HepG2 (cell line): ENCODE results near the gene ARL3. TPM values are rescaled to one million over a fixed set of nuclear protein-coding genes. Genes with fewer than 3 reads are reported as not detected.

ENCODE experiments used
- ATAC-seq: fragments of 200-7000 bp; cut with Tn5 transposase; 3 replicates; pipeline ENCODE4 v1.9.1; 2020; ENCODE audit warnings: mild to moderate bottlenecking, moderate library complexity
- BruUV-seq: library from RNA; stranded (reverse); fragments of 400-500 nt; replicated peaks from 2 replicates; lab custom pipeline; 2021; lab: Mats Ljungman, UMichigan
- CTCF ChIA-PET: fragments of 300-600 bp; formaldehyde crosslinking; extraction: SDS; loops from one replicate; lab custom pipeline; 2021; ENCODE audit warnings: low total read pairs, inconsistent platforms, low intra/inter-chr PET ratio; lab: Yijun Ruan, JAX
- POLR2A ChIA-PET: fragments of 350-600 bp; sonication (Branson Sonifier 250); formaldehyde crosslinking; loops from one replicate; lab custom pipeline; 2020; ENCODE audit warnings: antibody characterized with exemption, inconsistent platforms; lab: Yijun Ruan, JAX
- DNase-seq: peaks from one replicate; pipeline ENCODE4 v3.0.0-alpha.2; 2015; ENCODE audit warnings: low spot score
- FAIRE-seq: peaks from 3 replicates; lab custom pipeline; 2011; peaks lifted over from hg19 to GRCh38; lab: Jason Lieb, UNC
- H2AFZ ChIP-seq: one replicate; pipeline ENCODE4 v1.6.1; 2011; ENCODE audit warnings: low read length, inconsistent platforms
- H3K27ac ChIP-seq: fragments of 300-600 bp; 3 replicates; pipeline ENCODE4 v1.8.0; 2011; ENCODE audit warnings: mixed run types, mild to moderate bottlenecking, mixed read lengths, low read length, inconsistent platforms; ENCODE audit not compliant: insufficient read depth; ENCODE audit errors: extremely low read length
- H3K27me3 ChIP-seq, 2 experiments: fragments of 200-600 bp in 1 of 2; 2 replicates in 1 of 2; 3 replicates in 1 of 2; pipeline versions ENCODE4 v1.6.0 to v1.8.0; 2011; ENCODE audit warnings: low read length in 2 of 2, mild to moderate bottlenecking in 2 of 2, moderate library complexity in 2 of 2, inconsistent platforms in 1 of 2; ENCODE audit not compliant: insufficient read depth in 2 of 2, control insufficient read depth in 1 of 2
- H3K36me3 ChIP-seq, 2 experiments: fragments of 200-600 bp in 1 of 2; replicated peaks in 1 of 2; 2 replicates in 1 of 2; 3 replicates in 1 of 2; pipeline versions ENCODE4 v1.5.1 to v1.8.0; 2011; ENCODE audit warnings: low read length in 2 of 2, inconsistent platforms in 1 of 2; ENCODE audit not compliant: insufficient read depth in 2 of 2, control insufficient read depth in 1 of 2
- H3K4me1 ChIP-seq: 2 replicates; pipeline ENCODE4 v1.5.1; 2012; ENCODE audit warnings: low read length, inconsistent platforms; ENCODE audit not compliant: insufficient read depth
- H3K4me2 ChIP-seq: 2 replicates; pipeline ENCODE4 v1.6.0; 2011; ENCODE audit warnings: low read depth, low read length, inconsistent platforms
- H3K4me3 ChIP-seq, 3 experiments: fragments of 200-600 bp in 1 of 3; sonication (generic), shearing (Covaris generic) in 1 of 3; replicated peaks in 1 of 3; 2 replicates each; pipeline ENCODE4 v1.5.1; 2011 to 2016; ENCODE audit warnings: low read length in 3 of 3, inconsistent platforms in 2 of 3, low read depth in 2 of 3, mild to moderate bottlenecking in 2 of 3, control low read depth in 1 of 3, mixed read lengths in 1 of 3; ENCODE audit not compliant: insufficient read depth in 1 of 3
- H3K79me2 ChIP-seq: one replicate; pipeline ENCODE4 v1.6.1; 2011; ENCODE audit warnings: low read length, inconsistent platforms; ENCODE audit not compliant: insufficient read depth
- H3K9ac ChIP-seq: 2 replicates; pipeline ENCODE4 v1.6.0; 2011; ENCODE audit warnings: mild to moderate bottlenecking, low read depth, low read length, inconsistent platforms; ENCODE audit not compliant: insufficient read depth
- H3K9me3 ChIP-seq: 2 replicates; pipeline ENCODE4 v1.5.1; 2012; ENCODE audit warnings: mild to moderate bottlenecking, low read length
- H4K20me1 ChIP-seq: 2 replicates; pipeline ENCODE4 v1.6.0; 2011; ENCODE audit warnings: inconsistent platforms, mild to moderate bottlenecking, low read length, moderate library complexity; ENCODE audit not compliant: insufficient read depth
- RAD21 ChIP-seq: fragments of 450-650 bp; formaldehyde crosslinking; IDR thresholded peaks from 2 replicates; pipeline ENCODE4 v1.5.0; 2020; ENCODE audit warnings: mild to moderate bottlenecking
- SMAD1 ChIP-seq: sonication (generic); formaldehyde crosslinking; IDR thresholded peaks from 2 replicates; pipeline ENCODE4 v1.4.0; 2020; ENCODE audit warnings: missing genetic modification reagents, low read depth, mild to moderate bottlenecking, borderline replicate concordance
- SMC3 ChIP-seq: IDR thresholded peaks from 2 replicates; pipeline ENCODE4 v1.6.1; 2011; ENCODE audit warnings: low read length, improper control_type of control experiment
- ZNF160 ChIP-seq: sonication (generic); formaldehyde crosslinking; IDR thresholded peaks from 2 replicates; pipeline ENCODE4 v1.8.0; 2022; ENCODE audit warnings: mild to moderate bottlenecking, inconsistent platforms, missing genetic modification reagents
- ZNF24 ChIP-seq: fragments of 450-650 bp; IDR thresholded peaks from 2 replicates; pipeline ENCODE4 v1.6.1; 2017; ENCODE audit warnings: antibody characterized with exemption, mild to moderate bottlenecking
- ZNF34 ChIP-seq: sonication (generic); formaldehyde crosslinking; IDR thresholded peaks from 2 replicates; pipeline ENCODE4 v1.4.0; 2020; ENCODE audit warnings: mild to moderate bottlenecking, missing genetic modification reagents, borderline replicate concordance
- ZNF850 ChIP-seq: sonication (generic); formaldehyde crosslinking; conservative IDR thresholded peaks from 2 replicates; pipeline ENCODE4 v1.9.0; 2021; ENCODE audit warnings: mild to moderate bottlenecking, missing genetic modification reagents
- WGBS: methylation state at CpG from one replicate; pipeline ENCODE4 v1.1.6; 2017; ENCODE audit warnings: low lambda C conversion rate; 5-methylcytosine and 5-hydroxymethylcytosine counted together
- in situ Hi-C: cut with HindIII; loops from 2 replicates; pipeline ENCODE4 v1.10.0; 2017; ENCODE audit warnings: low pct_unique_long_range_greater_than_20kb; ENCODE audit not compliant: extremely low pct_ligation_motif_present
- intact Hi-C: fragments of 100-400 bp; cut with micrococcal nuclease; formaldehyde crosslinking; loops from one replicate; pipeline ENCODE4 v1.10.0; 2022; ENCODE audit not compliant: unreplicated experiment
- polyA plus RNA-seq, 8 experiments: library from polyadenylated mRNA; depleted of rRNA in 3 of 8; stranded (reverse) in 7 of 8; unstranded in 1 of 8; fragments of >200 nt; fragmentation: Illumina TruSeq in 4 of 8; extraction: Trizol in 4 of 8; gene quantifications; 2 replicates each; pipeline versions ENCODE4 v1.2.1 to v1.2.3, GENCODE V29; 2011 to 2016; ENCODE audit warnings: low read depth in 4 of 8, missing spikeins in 1 of 8, mixed read lengths in 1 of 8; ENCODE audit not compliant: insufficient read depth in 1 of 8
- total RNA-seq, 5 experiments: library from RNA; depleted of rRNA; stranded (reverse); fragments of >200 nt; fragmentation: Illumina TruSeq; extraction: Trizol; gene quantifications; 2 replicates each; pipeline ENCODE4 v1.2.3, GENCODE V29; 2016; ENCODE audit warnings: low read depth in 1 of 5
- TF ChIP-seq, protein P1 (sequence below), 2 experiments: IDR thresholded peaks; 2 replicates each; pipeline ENCODE4 v1.6.1; 2011 to 2012; ENCODE audit warnings: low read length in 2 of 2, borderline replicate concordance in 1 of 2, low read depth in 1 of 2, mild to moderate bottlenecking in 1 of 2, moderate library complexity in 1 of 2
- TF ChIP-seq, protein P2 (sequence below): sonication (generic); formaldehyde crosslinking; IDR thresholded peaks from 2 replicates; pipeline ENCODE4 v1.8.0; 2022; ENCODE audit warnings: missing genetic modification reagents, mild to moderate bottlenecking, inconsistent platforms, borderline replicate concordance
- TF ChIP-seq, protein P3 (sequence below): sonication (generic); formaldehyde crosslinking; IDR thresholded peaks from 2 replicates; pipeline ENCODE4 v1.5.1; 2020; ENCODE audit warnings: mild to moderate bottlenecking, missing genetic modification reagents, moderate library complexity
- TF ChIP-seq, protein P4 (sequence below): sonication (generic); formaldehyde crosslinking; IDR thresholded peaks from 2 replicates; pipeline ENCODE4 v1.4.0; 2020; ENCODE audit warnings: missing genetic modification reagents, mild to moderate bottlenecking, borderline replicate concordance

Gene ARL3
- total and polyA plus RNA-seq, 2 of the 13 experiments (the other 11 are each of a cell fraction or from before 2014, with no cell fraction given): 5.2 to 6.6 TPM

DNA sequence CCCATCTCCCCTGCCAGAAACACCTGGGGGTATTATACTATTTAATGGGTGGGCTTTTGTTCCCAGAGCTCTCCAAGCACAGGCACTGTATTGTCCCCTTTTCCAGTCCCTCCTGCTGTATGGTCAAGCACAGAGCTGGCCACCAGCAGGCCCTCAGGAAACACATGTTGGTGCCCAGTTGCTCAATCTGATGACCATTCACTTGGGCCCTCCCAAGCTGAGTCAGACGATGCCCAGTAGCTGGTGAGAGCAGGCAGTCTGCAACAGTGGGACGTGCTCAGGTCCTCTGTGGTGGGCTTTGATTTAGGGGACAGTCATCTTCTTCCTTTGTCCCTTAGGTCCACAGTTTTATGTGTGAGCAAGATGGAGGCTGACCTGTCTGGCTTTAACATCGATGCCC, 12.1 kb upstream of the ARL3 start:
- in situ Hi-C loops: loop anchor here (10.0 to 25.0 kb wide), 2 partner anchors 179 to 336 kb away; no protein-coding TSS in a partner anchor
- Histone ChIP-seq H3K27me3 (no peaks in the 10 kb centered on the region), H3K36me3 (peaks cover 13 to 53% of the 10 kb centered on the region in 2 experiments), H3K9ac (no peak overlapping the region), H3K4me1 (no peaks in the 10 kb centered on the region), H3K79me2 (peaks cover 17% of the 10 kb centered on the region), H3K27ac (no peak overlapping the region), H3K4me3 (no peak overlapping the region), H2AFZ (no peak overlapping the region), H3K9me3 (no peaks in the 10 kb centered on the region), H4K20me1 (peaks cover 3% of the 10 kb centered on the region; the same call in 1 of the 2 replicates), H3K4me2 (no peak overlapping the region)
- CTCF ChIA-PET: no interaction called here
- WGBS: 93% methylated on average over 3 of the region's 3 CpGs
- POLR2A ChIA-PET: no interaction called here
- TF ChIP-seq RAD21 (CRISPR knock-in tag) (no peak), ZNF850 (no peak), ZNF24 (no peak), SMC3 (no peak), SMAD1 (no peak), ZNF160 (CRISPR knock-in tag) (no peak), ZNF34 (no peak)
- TF ChIP-seq, protein P1, sequence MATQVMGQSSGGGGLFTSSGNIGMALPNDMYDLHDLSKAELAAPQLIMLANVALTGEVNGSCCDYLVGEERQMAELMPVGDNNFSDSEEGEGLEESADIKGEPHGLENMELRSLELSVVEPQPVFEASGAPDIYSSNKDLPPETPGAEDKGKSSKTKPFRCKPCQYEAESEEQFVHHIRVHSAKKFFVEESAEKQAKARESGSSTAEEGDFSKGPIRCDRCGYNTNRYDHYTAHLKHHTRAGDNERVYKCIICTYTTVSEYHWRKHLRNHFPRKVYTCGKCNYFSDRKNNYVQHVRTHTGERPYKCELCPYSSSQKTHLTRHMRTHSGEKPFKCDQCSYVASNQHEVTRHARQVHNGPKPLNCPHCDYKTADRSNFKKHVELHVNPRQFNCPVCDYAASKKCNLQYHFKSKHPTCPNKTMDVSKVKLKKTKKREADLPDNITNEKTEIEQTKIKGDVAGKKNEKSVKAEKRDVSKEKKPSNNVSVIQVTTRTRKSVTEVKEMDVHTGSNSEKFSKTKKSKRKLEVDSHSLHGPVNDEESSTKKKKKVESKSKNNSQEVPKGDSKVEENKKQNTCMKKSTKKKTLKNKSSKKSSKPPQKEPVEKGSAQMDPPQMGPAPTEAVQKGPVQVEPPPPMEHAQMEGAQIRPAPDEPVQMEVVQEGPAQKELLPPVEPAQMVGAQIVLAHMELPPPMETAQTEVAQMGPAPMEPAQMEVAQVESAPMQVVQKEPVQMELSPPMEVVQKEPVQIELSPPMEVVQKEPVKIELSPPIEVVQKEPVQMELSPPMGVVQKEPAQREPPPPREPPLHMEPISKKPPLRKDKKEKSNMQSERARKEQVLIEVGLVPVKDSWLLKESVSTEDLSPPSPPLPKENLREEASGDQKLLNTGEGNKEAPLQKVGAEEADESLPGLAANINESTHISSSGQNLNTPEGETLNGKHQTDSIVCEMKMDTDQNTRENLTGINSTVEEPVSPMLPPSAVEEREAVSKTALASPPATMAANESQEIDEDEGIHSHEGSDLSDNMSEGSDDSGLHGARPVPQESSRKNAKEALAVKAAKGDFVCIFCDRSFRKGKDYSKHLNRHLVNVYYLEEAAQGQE (IDR thresholded peaks at IDR 0.05; ENCODE audit: borderline replicate concordance in 1 of 2, low read depth in 1 of 2, low read length in 2 of 2): no peak
- TF ChIP-seq, protein P2, sequence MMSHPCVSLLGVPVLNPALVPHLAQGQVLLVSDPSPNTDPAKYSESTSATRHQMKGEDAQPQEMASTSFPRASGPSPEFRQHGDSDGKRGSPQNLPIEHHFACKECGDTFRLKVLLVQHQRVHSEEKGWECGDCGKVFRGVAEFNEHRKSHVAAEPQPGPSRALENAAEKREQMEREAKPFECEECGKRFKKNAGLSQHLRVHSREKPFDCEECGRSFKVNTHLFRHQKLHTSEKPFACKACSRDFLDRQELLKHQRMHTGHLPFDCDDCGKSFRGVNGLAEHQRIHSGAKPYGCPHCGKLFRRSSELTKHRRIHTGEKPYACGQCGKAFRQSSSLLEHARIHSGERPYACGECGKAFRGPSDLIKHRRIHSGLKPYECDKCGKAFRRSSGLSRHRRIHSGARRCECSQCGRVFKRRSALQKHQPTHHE (CRISPR knock-in tag): no peak
- TF ChIP-seq, protein P3, sequence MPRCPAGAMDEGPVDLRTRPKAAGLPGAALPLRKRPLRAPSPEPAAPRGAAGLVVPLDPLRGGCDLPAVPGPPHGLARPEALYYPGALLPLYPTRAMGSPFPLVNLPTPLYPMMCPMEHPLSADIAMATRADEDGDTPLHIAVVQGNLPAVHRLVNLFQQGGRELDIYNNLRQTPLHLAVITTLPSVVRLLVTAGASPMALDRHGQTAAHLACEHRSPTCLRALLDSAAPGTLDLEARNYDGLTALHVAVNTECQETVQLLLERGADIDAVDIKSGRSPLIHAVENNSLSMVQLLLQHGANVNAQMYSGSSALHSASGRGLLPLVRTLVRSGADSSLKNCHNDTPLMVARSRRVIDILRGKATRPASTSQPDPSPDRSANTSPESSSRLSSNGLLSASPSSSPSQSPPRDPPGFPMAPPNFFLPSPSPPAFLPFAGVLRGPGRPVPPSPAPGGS (CRISPR knock-in tag): no peak
- TF ChIP-seq, protein P4, sequence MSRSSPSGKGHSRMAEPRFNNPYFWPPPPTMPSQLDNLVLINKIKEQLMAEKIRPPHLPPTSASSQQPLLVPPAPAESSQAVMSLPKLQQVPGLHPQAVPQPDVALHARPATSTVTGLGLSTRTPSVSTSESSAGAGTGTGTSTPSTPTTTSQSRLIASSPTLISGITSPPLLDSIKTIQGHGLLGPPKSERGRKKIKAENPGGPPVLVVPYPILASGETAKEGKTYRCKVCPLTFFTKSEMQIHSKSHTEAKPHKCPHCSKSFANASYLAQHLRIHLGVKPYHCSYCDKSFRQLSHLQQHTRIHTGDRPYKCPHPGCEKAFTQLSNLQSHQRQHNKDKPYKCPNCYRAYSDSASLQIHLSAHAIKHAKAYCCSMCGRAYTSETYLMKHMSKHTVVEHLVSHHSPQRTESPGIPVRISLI: no peak
- DNase-seq: no peak
- BruUV-seq: no TSS peak
- no peak for FAIRE-seq
- ATAC-seq: no peak
- intact Hi-C loops: no loop called here
